Nephron progenitor cell (in vitro differentiated cells): Measurements from ENCODE around the gene SNX8.

Experiments
- DNase-seq: peaks from one replicate; pipeline ENCODE4 v3.0.0; 2021
- H3K27ac Mint-ChIP-seq: 2 replicates; pipeline ENCODE4 v1.8.0; 2021; ENCODE audit warnings: mild to moderate bottlenecking, moderate library complexity, mixed read lengths
- H3K27me3 Mint-ChIP-seq: 2 replicates; pipeline ENCODE4 v1.8.0; 2021; ENCODE audit warnings: mild to moderate bottlenecking, low read depth, mixed read lengths; ENCODE audit not compliant: poor library complexity
- H3K36me3 Mint-ChIP-seq: 2 replicates; pipeline ENCODE4 v1.8.0; 2021; ENCODE audit warnings: low read depth, mixed read lengths
- H3K4me1 Mint-ChIP-seq: 2 replicates; pipeline ENCODE4 v1.8.0; 2021; ENCODE audit warnings: mixed read lengths
- H3K4me3 Mint-ChIP-seq: 2 replicates; pipeline ENCODE4 v1.8.0; 2021; ENCODE audit warnings: mild to moderate bottlenecking, moderate library complexity, mixed read lengths
- H3K9me3 Mint-ChIP-seq: 2 replicates; pipeline ENCODE4 v1.8.0; 2021; ENCODE audit warnings: mild to moderate bottlenecking, moderate library complexity, mixed read lengths
- CTCF ChIP-seq: fragments of 200-600 bp; sonication (generic); IDR thresholded peaks from 2 replicates; pipeline ENCODE4 v1.5.0; 2021; ENCODE audit warnings: antibody characterized with exemption

The SNX8 gene

DNA sequence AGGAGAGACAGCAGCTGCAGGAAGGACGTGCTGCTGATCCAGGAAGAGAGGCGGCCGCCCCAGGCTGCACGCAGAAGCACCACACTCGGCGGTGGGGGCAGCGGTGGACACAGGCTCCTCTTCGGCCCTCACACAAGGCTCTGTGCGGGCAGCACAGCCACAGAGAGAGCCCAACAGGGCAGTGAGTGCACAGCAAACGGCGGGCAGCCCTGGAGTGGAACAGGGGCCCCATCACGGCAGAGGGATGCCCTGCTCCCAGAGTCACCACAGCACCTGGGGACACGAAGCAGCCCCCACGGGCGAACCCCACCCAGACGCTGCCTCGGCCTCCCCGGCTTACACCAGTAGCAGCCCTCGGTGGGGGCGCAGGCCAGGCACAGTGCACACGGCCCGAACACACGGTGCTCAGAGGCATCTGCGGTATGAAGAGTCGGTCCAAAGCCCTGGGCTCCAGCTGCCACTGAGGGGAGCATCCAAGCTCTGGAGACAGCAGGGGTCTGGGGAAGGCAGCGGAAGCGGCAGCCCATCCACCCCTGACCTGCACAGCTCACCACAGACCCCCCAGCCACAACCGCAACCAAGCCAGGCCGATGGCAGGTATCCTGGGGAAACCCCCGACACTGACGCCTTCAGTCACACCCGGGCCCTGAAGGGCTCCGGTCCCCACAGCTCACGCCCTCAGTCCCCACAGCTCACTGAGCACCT, 55.4 kb downstream of the SNX8 start:
- TF ChIP-seq CTCF = no peak
- H3K9me3 Mint-ChIP-seq = no peaks in the 10 kb centered on the region
- H3K36me3 Mint-ChIP-seq = peaks cover 20% of the 10 kb centered on the region
- H3K27ac Mint-ChIP-seq = peak overlapping the region; percentile 71
- no peak for DNase-seq
- no peak overlapping the region for H3K4me3 Mint-ChIP-seq
- no peaks in the 10 kb centered on the region for H3K27me3 Mint-ChIP-seq
- H3K4me1 Mint-ChIP-seq = peaks cover 13% of the 10 kb centered on the region

GRCh38 chr7:2257651-2258050, 56.6 kb downstream of the SNX8 start:
- Mint-ChIP-seq H3K27ac (peak overlapping the region; percentile 72), H3K4me1 (peaks cover 13% of the 10 kb centered on the region), H3K36me3 (peaks cover 15% of the 10 kb centered on the region), H3K9me3 (no peaks in the 10 kb centered on the region), H3K27me3 (no peaks in the 10 kb centered on the region), H3K4me3 (no peak overlapping the region)
- TF ChIP-seq CTCF = no peak
- no peak for DNase-seq

- no peak for TF ChIP-seq CTCF
- Mint-ChIP-seq H3K27me3 (no peaks in the 10 kb centered on the region), H3K4me1 (peaks cover 8% of the 10 kb centered on the region), H3K36me3 (peaks cover 10% of the 10 kb centered on the region), H3K4me3 (no peak overlapping the region), H3K27ac (no peak overlapping the region), H3K9me3 (no peaks in the 10 kb centered on the region)
- no peak for DNase-seq
Observed at GRCh38 chr7:2257046-2257551, 57.1 kb downstream of the SNX8 start.

- Mint-ChIP-seq H3K4me1 (peaks cover 2% of the 10 kb centered on the region), H3K36me3 (peaks cover 5% of the 10 kb centered on the region), H3K9me3 (no peaks in the 10 kb centered on the region), H3K27ac (peak overlapping the region; percentile 85), H3K27me3 (no peaks in the 10 kb centered on the region), H3K4me3 (no peak overlapping the region)
- no peak for TF ChIP-seq CTCF
- no peak for DNase-seq
Observed at GRCh38 chr7:2256306-2257045, 57.8 kb downstream of the SNX8 start.

- Mint-ChIP-seq H3K36me3 (peaks cover 10% of the 10 kb centered on the region), H3K27ac (no peak overlapping the region), H3K9me3 (no peaks in the 10 kb centered on the region), H3K27me3 (no peaks in the 10 kb centered on the region), H3K4me1 (no peaks in the 10 kb centered on the region), H3K4me3 (no peak overlapping the region)
- no peak for DNase-seq
- TF ChIP-seq CTCF = no peak
Observed at GRCh38 chr7:2255145-2256139, 58.8 kb downstream of the SNX8 start.
